Vagina (tissue), 2 donors: ENCODE results near the gene MAD1L1. TPM values are rescaled to one million over a fixed set of nuclear protein-coding genes. Genes with fewer than 3 reads are reported as not detected.

Source experiments
- DNase-seq, 2 donors: peaks; one replicate each; pipeline ENCODE4 v3.0.0-alpha.2; 2017; ENCODE audit errors: extremely low spot score in 2 of 2
- H3K27ac ChIP-seq: fragments of 200-600 bp; sonication (generic); one replicate; pipeline ENCODE4 v1.5.1; 2019
- H3K27me3 ChIP-seq: fragments of 200-600 bp; sonication (generic); one replicate; pipeline ENCODE4 v1.5.1; 2019
- H3K36me3 ChIP-seq, 2 donors: fragments of 200-600 bp; sonication (generic); one replicate each; pipeline ENCODE4 v1.5.1; 2017 to 2019
- H3K4me1 ChIP-seq: fragments of 200-600 bp; sonication (generic); one replicate; pipeline ENCODE4 v1.5.1; 2019
- H3K4me3 ChIP-seq, 2 donors: fragments of 200-600 bp; sonication (generic); 1 replicate in 1 of 2; 2 replicates in 1 of 2; pipeline ENCODE4 v1.5.1; 2016 to 2019
- H3K9me3 ChIP-seq: fragments of 200-600 bp; sonication (generic); one replicate; pipeline ENCODE4 v1.5.1; 2019
- POLR2A ChIP-seq, 2 donors: fragments of 450-650 bp; IDR thresholded peaks; one replicate each; pipeline ENCODE4 v1.6.1; 2017; ENCODE audit warnings: antibody characterized with exemption in 2 of 2, mild to moderate bottlenecking in 2 of 2, moderate library complexity in 2 of 2
- POLR2AphosphoS5 ChIP-seq, 2 donors: sonication (generic); formaldehyde crosslinking; IDR thresholded peaks; one replicate each; pipeline ENCODE4 v1.9.0; 2017; ENCODE audit warnings: antibody characterized with exemption in 2 of 2, mild to moderate bottlenecking in 2 of 2, low read depth in 1 of 2; ENCODE audit not compliant: insufficient read depth in 1 of 2
- intact Hi-C: fragments of 100-400 bp; cut with DNase I; formaldehyde crosslinking; loops from one replicate; pipeline ENCODE4 v1.15.1; 2023
- total RNA-seq: library from RNA; depleted of rRNA; stranded (reverse); fragments of >200 nt; gene quantifications from one replicate; pipeline ENCODE4 v1.2.3, GENCODE V29; 2016
- TF ChIP-seq, protein P1 (sequence below), 3 experiments: fragments of 450-650 bp in 2 of 3; fragments of 200-600 bp in 1 of 3; sonication (generic) in 1 of 3; IDR thresholded peaks; one replicate each; pipeline ENCODE4 v1.5.1; 2017 to 2019; ENCODE audit warnings: antibody characterized with exemption in 3 of 3, mild to moderate bottlenecking in 2 of 3, moderate library complexity in 2 of 3

MAD1L1 gene
- total RNA-seq, 1 donor from 2014 or later = 62.4 TPM

DNA sequence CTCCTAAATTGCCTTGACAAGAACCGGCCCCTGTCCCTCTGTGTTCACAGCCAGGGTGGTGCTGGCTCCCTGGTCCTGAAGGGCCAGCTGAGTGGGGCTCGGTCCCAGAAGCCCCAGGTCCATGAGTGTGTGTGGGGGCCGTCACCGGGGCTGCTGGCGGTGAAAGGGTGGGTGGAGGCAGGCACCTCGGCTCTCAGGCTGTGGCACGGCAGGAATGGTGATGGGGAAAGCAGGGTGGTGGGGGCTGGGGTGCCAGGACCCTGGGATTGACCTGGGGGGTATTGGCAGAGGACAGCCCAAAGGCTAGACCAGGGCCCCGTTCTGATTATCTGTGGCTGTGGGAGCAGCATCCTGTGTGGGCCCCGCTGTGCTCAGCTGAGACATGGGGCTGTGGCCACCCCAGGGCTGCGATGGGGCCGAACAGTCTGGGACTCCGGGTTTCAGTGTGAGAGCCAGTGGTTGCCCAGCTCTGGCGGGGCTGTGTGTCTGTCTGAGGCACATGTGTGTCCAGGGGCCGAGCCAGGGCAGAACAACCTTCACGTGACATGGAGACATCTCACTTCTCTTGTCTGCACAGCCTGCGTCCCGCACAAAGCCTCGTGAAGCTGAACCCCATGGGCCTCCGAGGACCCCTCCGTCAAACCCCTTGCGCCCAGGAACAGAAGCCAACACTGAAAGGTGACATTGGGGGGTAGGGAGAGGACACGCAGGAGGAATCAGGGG, 418.5 kb downstream of the MAD1L1 start:
- Histone ChIP-seq H3K4me3 (no peak overlapping the region), H3K4me1 (peaks cover 29% of the 10 kb centered on the region), H3K27ac (no peak overlapping the region), H3K9me3 (no peaks in the 10 kb centered on the region), H3K27me3 (no peaks in the 10 kb centered on the region), H3K36me3 (peaks cover 0 to 9% of the 10 kb centered on the region in 2 donors)
- intact Hi-C loops = no loop called here
- DNase-seq = no peak
- TF ChIP-seq POLR2AphosphoS5 (IDR thresholded peaks at IDR 0.05; ENCODE audit: insufficient read depth in 1 of 2, low read depth in 1 of 2) (no peak), POLR2A (IDR thresholded peaks at IDR 0.05) (no peak)
- TF ChIP-seq, protein P1, sequence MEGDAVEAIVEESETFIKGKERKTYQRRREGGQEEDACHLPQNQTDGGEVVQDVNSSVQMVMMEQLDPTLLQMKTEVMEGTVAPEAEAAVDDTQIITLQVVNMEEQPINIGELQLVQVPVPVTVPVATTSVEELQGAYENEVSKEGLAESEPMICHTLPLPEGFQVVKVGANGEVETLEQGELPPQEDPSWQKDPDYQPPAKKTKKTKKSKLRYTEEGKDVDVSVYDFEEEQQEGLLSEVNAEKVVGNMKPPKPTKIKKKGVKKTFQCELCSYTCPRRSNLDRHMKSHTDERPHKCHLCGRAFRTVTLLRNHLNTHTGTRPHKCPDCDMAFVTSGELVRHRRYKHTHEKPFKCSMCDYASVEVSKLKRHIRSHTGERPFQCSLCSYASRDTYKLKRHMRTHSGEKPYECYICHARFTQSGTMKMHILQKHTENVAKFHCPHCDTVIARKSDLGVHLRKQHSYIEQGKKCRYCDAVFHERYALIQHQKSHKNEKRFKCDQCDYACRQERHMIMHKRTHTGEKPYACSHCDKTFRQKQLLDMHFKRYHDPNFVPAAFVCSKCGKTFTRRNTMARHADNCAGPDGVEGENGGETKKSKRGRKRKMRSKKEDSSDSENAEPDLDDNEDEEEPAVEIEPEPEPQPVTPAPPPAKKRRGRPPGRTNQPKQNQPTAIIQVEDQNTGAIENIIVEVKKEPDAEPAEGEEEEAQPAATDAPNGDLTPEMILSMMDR (IDR thresholded peaks at IDR 0.05) = no peak

DNA sequence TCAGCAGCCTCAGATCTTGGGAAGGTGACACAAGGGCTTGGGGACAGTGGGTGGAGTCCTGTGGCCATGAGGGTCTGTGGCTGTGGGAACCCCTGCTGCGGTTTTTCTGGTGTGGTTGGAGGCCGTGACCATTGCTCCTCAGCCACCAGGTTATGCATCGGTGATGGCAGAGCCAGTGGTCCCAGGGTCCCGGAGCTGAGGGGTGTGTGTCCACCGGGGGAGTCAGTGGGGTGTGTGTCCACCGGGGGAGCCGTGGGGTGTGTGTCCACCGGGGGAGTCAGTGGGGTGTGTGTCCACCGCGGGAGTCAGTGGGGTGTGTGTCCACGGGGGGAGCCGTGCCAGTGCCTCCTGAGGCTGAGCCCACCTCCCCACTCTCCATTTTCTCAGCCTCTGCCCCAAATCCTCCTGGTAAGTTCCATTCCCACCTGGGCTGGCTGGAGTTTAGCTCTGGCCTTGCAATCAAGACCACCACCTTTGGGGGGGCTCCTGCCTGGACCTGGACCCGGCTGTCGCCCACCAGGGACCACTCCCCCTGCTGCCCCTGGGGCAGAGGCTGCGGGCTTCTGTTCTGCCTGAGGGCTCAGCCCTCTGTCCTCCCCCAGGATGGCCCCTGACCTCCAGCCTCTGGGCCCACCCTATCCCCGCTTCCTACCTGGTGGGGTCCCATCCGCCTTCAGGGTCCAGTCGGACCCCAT, 419.2 kb downstream of the MAD1L1 start:
- TF ChIP-seq, protein P1 (IDR thresholded peaks at IDR 0.05) = no peak
- TF ChIP-seq POLR2A (IDR thresholded peaks at IDR 0.05) = no peak
- TF ChIP-seq POLR2AphosphoS5 (IDR thresholded peaks at IDR 0.05; ENCODE audit: insufficient read depth in 1 of 2, low read depth in 1 of 2) = no peak
- Histone ChIP-seq H3K4me3 (no peak overlapping the region), H3K27me3 (no peaks in the 10 kb centered on the region), H3K9me3 (no peaks in the 10 kb centered on the region), H3K4me1 (peaks cover 29% of the 10 kb centered on the region), H3K27ac (no peak overlapping the region), H3K36me3 (peaks cover 0 to 9% of the 10 kb centered on the region in 2 donors)
- intact Hi-C loops = no loop called here
- no peak for DNase-seq

DNA sequence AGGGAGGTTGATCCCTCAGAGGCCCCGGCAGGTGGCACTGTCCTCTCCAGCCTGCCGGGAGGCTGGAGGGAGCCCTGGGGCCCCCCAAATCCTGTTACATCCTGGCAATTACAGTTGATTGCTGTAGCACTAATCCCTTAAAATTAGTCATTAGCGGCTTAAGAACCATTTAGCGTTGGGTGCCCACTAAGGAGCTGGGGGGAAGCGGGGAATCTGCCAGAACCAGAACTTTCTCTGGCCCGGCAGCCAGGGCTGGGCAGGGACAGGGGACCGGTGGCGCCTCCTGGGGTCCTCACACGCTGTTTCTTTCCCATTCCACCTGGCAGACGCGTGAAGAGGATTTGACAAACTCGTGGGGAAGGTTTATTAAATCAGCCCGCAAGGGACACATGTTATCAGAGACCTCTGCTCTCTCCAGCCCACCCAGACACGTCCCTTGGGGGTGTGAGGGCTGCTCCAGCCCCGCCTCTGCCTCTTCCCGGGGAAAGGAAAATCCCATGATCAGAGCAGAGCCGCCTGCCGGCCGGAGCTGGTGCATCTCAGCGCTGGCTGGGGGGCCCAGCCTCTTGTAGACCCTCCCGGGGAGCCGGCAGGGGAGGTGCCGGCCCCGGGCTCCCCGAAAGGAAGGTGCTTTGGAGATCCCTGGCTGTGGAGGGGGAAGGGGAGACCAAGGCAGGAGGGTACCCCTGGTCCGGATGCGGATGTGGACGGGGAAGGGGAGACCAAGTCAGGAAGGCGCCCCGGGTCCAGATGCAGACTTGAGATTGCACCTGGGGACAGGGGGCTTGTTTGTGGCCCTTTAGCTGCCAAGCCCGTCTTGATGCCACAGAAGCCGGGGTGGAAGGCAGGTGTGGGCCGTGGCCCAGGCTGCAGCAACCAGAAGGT, 420.0 kb downstream of the MAD1L1 start:
- peaks cover 0 to 9% of the 10 kb centered on the region in 2 donors for H3K36me3 ChIP-seq
- intact Hi-C loops = no loop called here
- no peak for TF ChIP-seq POLR2A (IDR thresholded peaks at IDR 0.05)
- TF ChIP-seq POLR2AphosphoS5 (IDR thresholded peaks at IDR 0.05; ENCODE audit: insufficient read depth in 1 of 2, low read depth in 1 of 2) = no peak
- TF ChIP-seq, protein P1 (IDR thresholded peaks at IDR 0.05) = no peak
- H3K27me3 ChIP-seq = no peaks in the 10 kb centered on the region
- H3K9me3 ChIP-seq = no peaks in the 10 kb centered on the region
- no peak for DNase-seq
- H3K4me3 ChIP-seq = no peak overlapping the region
- H3K27ac ChIP-seq = no peak overlapping the region
- H3K4me1 ChIP-seq = peaks cover 29% of the 10 kb centered on the region

DNA sequence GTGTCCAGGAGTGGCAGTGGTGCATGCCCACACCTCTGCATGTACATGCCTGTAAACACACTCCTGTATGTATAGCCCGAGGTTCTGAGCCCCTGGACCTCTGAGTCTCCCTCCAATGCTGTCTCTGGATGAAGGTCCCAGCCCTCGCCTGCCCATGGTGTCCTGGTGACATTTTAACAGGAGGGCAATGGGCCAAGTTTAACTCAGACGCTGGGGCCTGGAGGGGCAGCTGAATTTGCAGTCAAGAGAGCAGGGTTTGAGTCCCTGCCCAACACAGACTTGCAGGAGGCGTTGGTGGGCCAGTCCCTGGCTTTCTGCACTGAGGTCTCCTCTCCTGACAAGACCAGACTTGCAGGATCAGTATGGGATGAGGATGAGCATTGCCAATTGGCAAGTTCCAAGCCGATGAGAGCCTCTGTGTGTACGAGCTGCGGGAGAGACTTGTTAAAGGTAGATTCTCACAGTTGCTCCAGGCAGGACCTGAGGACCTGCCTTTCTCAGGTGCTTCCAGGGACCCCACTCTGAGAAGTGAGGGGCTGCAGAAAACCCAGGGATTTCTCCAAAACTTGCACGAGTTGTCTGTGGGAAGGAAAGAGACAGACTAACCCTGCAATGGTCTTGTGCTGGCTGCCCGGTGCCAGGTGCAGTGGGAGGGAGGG, 420.8 kb downstream of the MAD1L1 start:
- TF ChIP-seq POLR2A (IDR thresholded peaks at IDR 0.05) (no peak), POLR2AphosphoS5 (IDR thresholded peaks at IDR 0.05; ENCODE audit: insufficient read depth in 1 of 2, low read depth in 1 of 2) (no peak)
- TF ChIP-seq, protein P1 (IDR thresholded peaks at IDR 0.05) = no peak
- no peaks in the 10 kb centered on the region for H3K27me3 ChIP-seq
- no peak for DNase-seq
- no peak overlapping the region for H3K27ac ChIP-seq
- no peak overlapping the region for H3K4me3 ChIP-seq
- no peaks in the 10 kb centered on the region for H3K9me3 ChIP-seq
- intact Hi-C loops = no loop called here
- H3K36me3 ChIP-seq = peaks cover 0 to 9% of the 10 kb centered on the region in 2 donors
- peaks cover 29% of the 10 kb centered on the region for H3K4me1 ChIP-seq
